ENCODE results near the gene ARHGEF10L.

Gene ARHGEF10L

DNA sequence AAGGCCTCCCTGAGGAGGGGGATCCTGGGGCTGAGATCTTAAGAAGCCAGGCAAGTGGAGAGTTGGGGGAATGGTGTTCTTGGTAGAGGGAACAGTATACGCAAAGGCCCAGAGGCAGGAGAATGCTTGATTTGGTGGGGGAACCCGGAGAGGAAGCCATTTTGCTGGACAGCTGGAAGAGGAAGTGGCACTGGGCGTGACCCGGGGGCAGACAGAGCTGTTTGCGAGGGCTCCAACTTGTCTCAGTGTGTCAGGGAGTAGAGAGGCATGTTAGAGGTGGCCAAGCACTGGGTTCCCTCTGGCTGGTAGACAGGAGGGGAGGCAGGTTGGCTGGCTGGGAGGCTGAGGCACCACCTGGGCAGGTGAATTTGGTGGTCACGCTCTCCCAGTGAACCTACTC lies 119.3 kb downstream of the ARHGEF10L start:
- no peak overlapping the region for H2AFZ ChIP-seq (ENCODE audit: low read depth, low read length)
- no peak overlapping the region for H3K9ac ChIP-seq (ENCODE audit: low read depth, low read length)
- no peaks in the 10 kb centered on the region for H3K79me2 ChIP-seq (ENCODE audit: insufficient read depth, low read length)
- no peaks in the 10 kb centered on the region for H3K9me3 ChIP-seq (ENCODE audit: insufficient read depth, low read length, severe bottlenecking)
- no peaks in the 10 kb centered on the region for H3K4me1 ChIP-seq (ENCODE audit: insufficient read depth, low read length)
- TF ChIP-seq EZH2 (IDR thresholded peaks at IDR 0.05; ENCODE audit: borderline replicate concordance, low read depth, low read length, severe bottlenecking): no peak
- TF ChIP-seq, protein P1, sequence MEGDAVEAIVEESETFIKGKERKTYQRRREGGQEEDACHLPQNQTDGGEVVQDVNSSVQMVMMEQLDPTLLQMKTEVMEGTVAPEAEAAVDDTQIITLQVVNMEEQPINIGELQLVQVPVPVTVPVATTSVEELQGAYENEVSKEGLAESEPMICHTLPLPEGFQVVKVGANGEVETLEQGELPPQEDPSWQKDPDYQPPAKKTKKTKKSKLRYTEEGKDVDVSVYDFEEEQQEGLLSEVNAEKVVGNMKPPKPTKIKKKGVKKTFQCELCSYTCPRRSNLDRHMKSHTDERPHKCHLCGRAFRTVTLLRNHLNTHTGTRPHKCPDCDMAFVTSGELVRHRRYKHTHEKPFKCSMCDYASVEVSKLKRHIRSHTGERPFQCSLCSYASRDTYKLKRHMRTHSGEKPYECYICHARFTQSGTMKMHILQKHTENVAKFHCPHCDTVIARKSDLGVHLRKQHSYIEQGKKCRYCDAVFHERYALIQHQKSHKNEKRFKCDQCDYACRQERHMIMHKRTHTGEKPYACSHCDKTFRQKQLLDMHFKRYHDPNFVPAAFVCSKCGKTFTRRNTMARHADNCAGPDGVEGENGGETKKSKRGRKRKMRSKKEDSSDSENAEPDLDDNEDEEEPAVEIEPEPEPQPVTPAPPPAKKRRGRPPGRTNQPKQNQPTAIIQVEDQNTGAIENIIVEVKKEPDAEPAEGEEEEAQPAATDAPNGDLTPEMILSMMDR (IDR thresholded peaks at IDR 0.05; ENCODE audit: borderline replicate concordance, extremely low read depth, low read length, poor library complexity, severe bottlenecking): no peak
- no peak for DNase-seq
- no peak overlapping the region for H3K4me2 ChIP-seq (ENCODE audit: insufficient read depth, low read length)
- H4K20me1 ChIP-seq (ENCODE audit: insufficient read depth, low read length): peaks cover 8% of the 10 kb centered on the region
- no peak overlapping the region for H3K4me3 ChIP-seq (ENCODE audit: low read depth in 1 of 2, low read length in 2 of 2)
- ATAC-seq (ENCODE audit: insufficient read depth, low read depth): no peak
- no peaks in the 10 kb centered on the region for H3K36me3 ChIP-seq (ENCODE audit: insufficient read depth, low read length)
- no peaks in the 10 kb centered on the region for H3K27me3 ChIP-seq (ENCODE audit: insufficient read depth, low read length, poor library complexity)
- no peak overlapping the region for H3K27ac ChIP-seq (ENCODE audit: low read length)

DNA sequence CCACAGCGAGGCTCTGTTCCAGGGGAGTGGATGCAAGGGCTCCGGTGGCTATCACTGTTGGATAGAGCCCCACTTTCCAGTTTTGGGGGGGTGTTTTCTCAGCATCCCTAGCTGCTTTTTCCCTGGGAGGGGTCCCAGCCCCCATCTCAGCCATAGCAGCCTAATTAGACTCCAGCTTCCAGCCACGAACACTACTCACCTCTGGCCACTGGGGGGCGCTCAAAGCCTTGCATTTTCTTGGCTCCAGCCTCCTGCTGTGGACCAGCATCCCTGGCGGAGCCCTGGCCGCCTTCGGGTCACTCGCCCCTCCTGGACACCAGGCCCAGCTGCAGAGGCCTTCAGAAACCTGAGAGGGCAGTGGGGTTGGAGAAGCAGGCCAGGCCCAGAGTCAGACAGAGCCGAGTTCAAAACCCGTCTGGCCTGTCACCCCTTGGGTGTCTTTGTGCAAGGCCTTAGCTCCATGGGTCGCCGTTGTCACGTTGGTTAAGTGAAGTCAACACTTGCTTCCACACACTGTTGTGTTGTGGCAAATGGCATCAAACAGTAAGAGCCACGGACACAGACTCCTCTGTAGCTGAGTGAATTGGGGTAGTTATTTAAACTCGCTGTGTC lies 122.2 kb downstream of the ARHGEF10L start:
- no peak overlapping the region for H3K27ac ChIP-seq (ENCODE audit: low read length)
- H3K9me3 ChIP-seq (ENCODE audit: insufficient read depth, low read length, severe bottlenecking): no peaks in the 10 kb centered on the region
- H3K4me1 ChIP-seq (ENCODE audit: insufficient read depth, low read length): no peaks in the 10 kb centered on the region
- H3K27me3 ChIP-seq (ENCODE audit: insufficient read depth, low read length, poor library complexity): no peaks in the 10 kb centered on the region
- ATAC-seq (ENCODE audit: insufficient read depth, low read depth): peak; percentile 56; the same call in 2 of the 3 replicates
- H3K79me2 ChIP-seq (ENCODE audit: insufficient read depth, low read length): no peaks in the 10 kb centered on the region
- no peak overlapping the region for H3K4me3 ChIP-seq (ENCODE audit: low read depth in 1 of 2, low read length in 2 of 2)
- no peak overlapping the region for H2AFZ ChIP-seq (ENCODE audit: low read depth, low read length)
- no peak overlapping the region for H3K4me2 ChIP-seq (ENCODE audit: insufficient read depth, low read length)
- peaks cover 3% of the 10 kb centered on the region; the same call in 1 of the 2 replicates for H4K20me1 ChIP-seq (ENCODE audit: insufficient read depth, low read length)
- DNase-seq: peak; percentile 60
- H3K36me3 ChIP-seq (ENCODE audit: insufficient read depth, low read length): no peaks in the 10 kb centered on the region
- no peak for TF ChIP-seq EZH2 (IDR thresholded peaks at IDR 0.05; ENCODE audit: borderline replicate concordance, low read depth, low read length, severe bottlenecking)
- TF ChIP-seq, protein P1 (IDR thresholded peaks at IDR 0.05; ENCODE audit: borderline replicate concordance, extremely low read depth, low read length, poor library complexity, severe bottlenecking): peak; percentile 89
- H3K9ac ChIP-seq (ENCODE audit: low read depth, low read length): no peak overlapping the region

DNA sequence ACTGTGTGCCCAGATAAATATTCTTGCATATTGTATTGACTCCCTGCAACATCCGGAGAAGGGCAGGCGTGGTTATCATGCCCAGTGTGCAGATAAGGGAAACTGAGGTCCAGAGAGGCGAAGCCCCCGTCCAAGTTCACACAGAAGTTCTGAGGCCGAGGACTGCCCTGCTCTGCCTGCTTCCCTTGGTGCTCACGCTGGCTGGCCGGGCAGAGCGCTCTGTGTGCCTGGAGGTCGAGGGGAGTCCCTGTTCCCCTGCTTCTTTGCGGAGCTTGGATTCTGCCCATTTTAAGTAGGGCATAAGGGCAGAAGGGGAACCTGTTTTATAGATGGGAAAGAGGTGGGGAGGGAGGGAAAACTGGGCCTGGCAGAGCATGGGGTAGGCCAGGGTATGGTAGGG lies 122.8 kb downstream of the ARHGEF10L start:
- Histone ChIP-seq H3K27ac (ENCODE audit: low read length) (no peak overlapping the region), H3K27me3 (ENCODE audit: insufficient read depth, low read length, poor library complexity) (no peaks in the 10 kb centered on the region), H4K20me1 (ENCODE audit: insufficient read depth, low read length) (peaks cover 3% of the 10 kb centered on the region; the same call in 1 of the 2 replicates), H3K9ac (ENCODE audit: low read depth, low read length) (no peak overlapping the region), H3K9me3 (ENCODE audit: insufficient read depth, low read length, severe bottlenecking) (no peaks in the 10 kb centered on the region), H3K36me3 (ENCODE audit: insufficient read depth, low read length) (no peaks in the 10 kb centered on the region), H3K4me2 (ENCODE audit: insufficient read depth, low read length) (no peak overlapping the region), H3K4me1 (ENCODE audit: insufficient read depth, low read length) (no peaks in the 10 kb centered on the region), H3K79me2 (ENCODE audit: insufficient read depth, low read length) (no peaks in the 10 kb centered on the region), H3K4me3 (ENCODE audit: low read depth in 1 of 2, low read length in 2 of 2) (no peak overlapping the region), H2AFZ (ENCODE audit: low read depth, low read length) (no peak overlapping the region)
- no peak for DNase-seq
- no peak for ATAC-seq (ENCODE audit: insufficient read depth, low read depth)
- TF ChIP-seq, protein P1 (IDR thresholded peaks at IDR 0.05; ENCODE audit: borderline replicate concordance, extremely low read depth, low read length, poor library complexity, severe bottlenecking): no peak
- no peak for TF ChIP-seq EZH2 (IDR thresholded peaks at IDR 0.05; ENCODE audit: borderline replicate concordance, low read depth, low read length, severe bottlenecking)
